Testis (tissue), 2 donors: ENCODE measurements around the gene ASIC1.

Experiments
- CTCF ChIP-seq, 3 experiments: fragments of 450-650 bp in 2 of 3; fragments of 200-600 bp in 1 of 3; sonication (generic) in 1 of 3; IDR thresholded peaks; one replicate each; pipeline ENCODE4 v1.5.1; 2016 to 2019; ENCODE audit warnings: antibody characterized with exemption in 3 of 3, mild to moderate bottlenecking in 2 of 3, moderate library complexity in 1 of 3
- POLR2A ChIP-seq: fragments of 450-650 bp; IDR thresholded peaks from one replicate; pipeline ENCODE4 v1.6.1; 2017; ENCODE audit warnings: antibody characterized with exemption, mild to moderate bottlenecking, moderate library complexity

GRCh38 chr12:50050410-50051098 is 6.8 kb upstream of the ASIC1 start:
- no peak for TF ChIP-seq CTCF (IDR thresholded peaks at IDR 0.05)
- no peak for TF ChIP-seq POLR2A
